Uterus (tissue), 2 donors: Measurements from ENCODE around the gene SPATS2L.

Experiments used
- POLR2A ChIP-seq, 2 donors: fragments of 450-650 bp; IDR thresholded peaks; one replicate each; pipeline ENCODE4 v1.6.1; 2016; ENCODE audit warnings: antibody characterized with exemption in 2 of 2, mild to moderate bottlenecking in 1 of 2, moderate library complexity in 1 of 2
- TF ChIP-seq, protein P1 (sequence below), 4 experiments: fragments of 200-600 bp in 2 of 4; fragments of 450-650 bp in 2 of 4; sonication (generic) in 2 of 4; IDR thresholded peaks; one replicate each; pipeline ENCODE4 v1.5.1; 2016 to 2019; ENCODE audit warnings: antibody characterized with exemption in 4 of 4, mild to moderate bottlenecking in 2 of 4, moderate library complexity in 1 of 4

DNA sequence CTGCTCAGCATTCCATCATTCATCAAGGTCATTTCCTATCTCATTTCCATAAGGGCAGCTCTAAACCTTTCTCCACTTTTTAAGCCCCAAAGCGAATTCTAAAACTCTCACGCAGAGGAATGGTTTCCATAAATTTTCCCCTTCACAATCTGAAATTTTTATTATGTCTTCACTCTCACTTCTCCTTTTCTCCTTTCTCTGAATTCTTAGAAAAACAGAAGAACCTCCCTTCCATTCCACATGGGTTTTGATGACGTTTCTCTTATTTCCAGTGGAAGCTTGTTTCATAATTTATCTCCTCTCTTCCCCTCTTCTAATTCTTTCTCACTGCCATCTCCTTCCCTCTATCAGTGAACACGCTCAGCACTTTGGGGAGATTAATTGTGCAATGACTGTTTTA is 97.3 kb downstream of the SPATS2L start:
- no peak for TF ChIP-seq POLR2A (IDR thresholded peaks at IDR 0.05)
- TF ChIP-seq, protein P1, sequence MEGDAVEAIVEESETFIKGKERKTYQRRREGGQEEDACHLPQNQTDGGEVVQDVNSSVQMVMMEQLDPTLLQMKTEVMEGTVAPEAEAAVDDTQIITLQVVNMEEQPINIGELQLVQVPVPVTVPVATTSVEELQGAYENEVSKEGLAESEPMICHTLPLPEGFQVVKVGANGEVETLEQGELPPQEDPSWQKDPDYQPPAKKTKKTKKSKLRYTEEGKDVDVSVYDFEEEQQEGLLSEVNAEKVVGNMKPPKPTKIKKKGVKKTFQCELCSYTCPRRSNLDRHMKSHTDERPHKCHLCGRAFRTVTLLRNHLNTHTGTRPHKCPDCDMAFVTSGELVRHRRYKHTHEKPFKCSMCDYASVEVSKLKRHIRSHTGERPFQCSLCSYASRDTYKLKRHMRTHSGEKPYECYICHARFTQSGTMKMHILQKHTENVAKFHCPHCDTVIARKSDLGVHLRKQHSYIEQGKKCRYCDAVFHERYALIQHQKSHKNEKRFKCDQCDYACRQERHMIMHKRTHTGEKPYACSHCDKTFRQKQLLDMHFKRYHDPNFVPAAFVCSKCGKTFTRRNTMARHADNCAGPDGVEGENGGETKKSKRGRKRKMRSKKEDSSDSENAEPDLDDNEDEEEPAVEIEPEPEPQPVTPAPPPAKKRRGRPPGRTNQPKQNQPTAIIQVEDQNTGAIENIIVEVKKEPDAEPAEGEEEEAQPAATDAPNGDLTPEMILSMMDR (IDR thresholded peaks at IDR 0.05) = no peak
